GM04504 (cell line): ENCODE results near the gene OR4D2.
A peak's percentile ranks its signal among the peaks of the same experiment; 100 is the strongest.
"Not testable (repeated sequence)": the region's sequence is repeated elsewhere in the genome, so short reads cannot be mapped to it uniquely, and the experiment has no call there.

ENCODE experiments used
- DNase-seq: peaks from one replicate; pipeline ENCODE4 v3.0.0-alpha.2; 2012; ENCODE audit warnings: low read depth

The OR4D2 gene

DNA sequence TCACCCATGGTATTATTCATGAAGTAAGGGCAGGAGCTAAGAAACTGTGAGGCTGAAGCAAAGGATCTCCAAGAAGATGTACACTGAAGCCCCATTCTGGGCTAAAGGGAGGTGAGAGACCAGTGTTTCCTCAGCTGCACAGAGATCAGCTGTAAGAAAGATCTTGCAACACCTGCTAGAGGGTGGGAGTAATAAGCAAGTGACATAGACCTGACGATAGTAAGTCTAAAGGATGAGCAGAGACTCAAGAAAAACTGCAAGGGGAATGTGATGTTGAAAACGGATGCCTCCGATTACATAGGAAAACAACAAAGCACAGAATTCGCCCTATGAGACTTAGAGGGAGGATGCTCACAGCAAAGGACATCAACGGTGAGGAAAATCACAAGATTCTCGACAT, at the start of gene OR4D2:
Gene OR4D2, plus strand, starts transcription at position 301 of the 400 bp plus-strand sequence. CDS start 2,674 bp downstream, outside the sequence.
- no peak for DNase-seq

DNA sequence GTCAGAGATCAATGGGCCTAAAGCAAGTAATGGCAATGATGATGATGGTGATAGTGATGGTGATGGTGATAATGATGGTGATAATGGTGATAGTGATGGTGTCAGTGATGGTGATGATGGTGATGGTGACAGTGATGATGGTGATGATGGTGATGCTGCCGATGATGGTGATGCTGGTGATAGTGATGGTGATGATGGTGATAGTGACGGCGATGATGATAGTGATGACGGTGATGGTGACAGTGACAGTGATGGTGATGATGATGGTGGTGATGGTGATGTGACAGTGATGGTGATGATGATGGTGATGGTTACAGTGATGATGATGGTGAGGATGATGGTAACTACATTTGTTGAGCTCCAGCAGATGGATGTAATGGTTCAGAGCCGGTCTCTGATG, 49.4 kb upstream of the OR4D2 start:
- no peak for DNase-seq

DNA sequence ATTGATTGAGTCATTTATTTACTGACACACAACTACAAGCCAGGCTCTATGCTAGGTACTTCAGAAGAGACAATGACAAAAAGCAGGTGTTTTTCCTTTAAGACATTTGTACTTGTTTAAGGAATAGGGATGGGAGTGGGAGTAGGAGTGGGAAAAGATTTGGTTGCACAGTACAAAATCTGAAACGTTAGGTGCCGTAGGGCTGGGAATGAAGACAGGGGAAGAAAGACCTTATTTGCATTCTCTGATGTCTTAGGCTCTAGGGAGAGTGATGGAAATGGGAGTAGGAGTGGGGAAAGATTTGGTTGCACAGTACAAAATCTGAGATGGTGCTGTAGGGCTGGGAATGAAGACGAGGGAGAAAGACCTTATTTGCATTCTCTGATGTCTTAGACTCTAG, 47.3 kb upstream of the OR4D2 start:
- no peak for DNase-seq

DNA sequence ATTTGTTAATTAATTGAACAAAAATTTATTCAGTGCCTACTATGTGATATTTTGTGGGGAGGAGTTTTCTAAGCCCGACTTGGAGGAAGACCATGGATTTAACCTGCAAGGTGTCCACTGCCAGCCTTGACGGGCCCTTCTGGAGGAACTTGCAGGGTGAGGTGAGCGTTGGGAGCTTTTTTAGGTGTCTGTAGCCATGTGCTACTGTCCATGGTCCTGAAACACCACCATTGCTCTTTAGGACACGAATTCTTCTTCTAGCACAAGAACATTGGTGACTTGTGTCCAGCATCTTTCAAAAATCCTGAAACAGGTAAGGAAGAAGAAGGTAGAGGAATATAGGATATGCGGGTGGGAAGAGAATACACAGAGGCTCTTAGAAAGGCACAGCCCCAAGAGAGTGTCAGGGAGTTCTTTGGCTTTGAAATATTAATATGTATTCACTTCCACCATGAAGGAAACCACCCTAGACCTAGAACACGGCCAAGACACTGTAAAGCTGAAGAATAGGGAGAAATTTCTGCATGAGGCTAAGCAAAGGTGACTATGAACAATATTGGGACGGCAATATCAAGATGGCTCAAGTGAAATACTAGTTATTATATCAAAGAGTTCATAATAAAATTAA, 46.5 kb upstream of the OR4D2 start:
- DNase-seq = peak; percentile 25

DNA sequence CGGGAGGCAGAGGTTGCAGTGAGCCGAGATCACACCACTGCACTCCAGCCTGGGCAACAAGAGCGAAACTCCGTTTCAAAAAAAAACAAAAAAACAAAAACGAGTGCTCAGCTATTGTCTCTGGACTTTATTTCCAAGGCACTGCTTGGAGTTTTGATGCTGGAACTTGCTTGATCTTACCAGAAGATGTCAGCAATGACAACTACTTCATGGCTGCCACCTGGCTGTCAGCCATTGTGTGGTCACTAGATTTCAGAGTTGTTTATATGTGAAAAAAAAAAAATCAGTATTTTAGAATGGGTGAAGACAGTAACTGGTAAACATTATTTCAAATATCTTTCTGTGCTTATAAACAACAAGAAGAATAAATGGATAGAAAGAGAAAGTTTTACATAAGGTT, 44.9 kb upstream of the OR4D2 start:
- peak; percentile 12 for DNase-seq

DNA sequence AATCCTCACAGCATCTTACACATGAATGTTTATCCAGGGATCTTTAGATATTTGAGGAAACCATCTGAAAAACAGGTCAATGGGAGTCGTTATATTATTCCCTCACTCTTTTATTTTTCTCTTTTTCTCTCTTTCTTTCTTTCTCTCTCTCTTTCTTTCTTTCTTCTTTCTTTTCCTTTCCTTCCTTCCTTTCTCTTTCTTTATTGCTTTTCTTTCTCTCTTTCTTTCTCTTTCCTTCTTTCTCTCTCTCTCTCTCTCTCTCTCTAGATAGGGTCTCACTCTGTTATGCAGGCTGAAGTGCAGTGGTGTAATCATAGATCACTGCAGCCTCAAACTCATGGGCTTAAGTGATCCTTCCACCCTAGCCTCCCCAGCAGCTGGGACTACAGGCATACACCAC, 38.9 kb upstream of the OR4D2 start:
- no peak for DNase-seq

DNA sequence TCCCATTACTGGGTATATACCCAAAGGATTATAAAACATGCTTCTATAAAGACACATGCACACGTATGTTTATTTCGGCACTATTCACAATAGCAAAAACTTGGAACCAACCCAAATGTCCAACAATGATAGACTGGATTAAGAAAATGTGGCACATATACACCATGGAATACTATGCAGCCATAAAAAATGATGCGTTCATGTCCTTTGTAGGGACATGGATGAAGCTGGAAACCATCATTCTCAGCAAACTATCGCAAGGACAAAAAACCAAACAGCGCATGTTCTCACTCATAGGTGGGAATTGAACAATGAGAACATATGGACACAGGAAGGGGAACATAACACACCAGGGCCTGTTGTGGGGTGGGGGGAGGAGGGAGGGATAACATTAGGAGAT, 34.1 kb upstream of the OR4D2 start:
- DNase-seq = not testable (repeated sequence)

DNA sequence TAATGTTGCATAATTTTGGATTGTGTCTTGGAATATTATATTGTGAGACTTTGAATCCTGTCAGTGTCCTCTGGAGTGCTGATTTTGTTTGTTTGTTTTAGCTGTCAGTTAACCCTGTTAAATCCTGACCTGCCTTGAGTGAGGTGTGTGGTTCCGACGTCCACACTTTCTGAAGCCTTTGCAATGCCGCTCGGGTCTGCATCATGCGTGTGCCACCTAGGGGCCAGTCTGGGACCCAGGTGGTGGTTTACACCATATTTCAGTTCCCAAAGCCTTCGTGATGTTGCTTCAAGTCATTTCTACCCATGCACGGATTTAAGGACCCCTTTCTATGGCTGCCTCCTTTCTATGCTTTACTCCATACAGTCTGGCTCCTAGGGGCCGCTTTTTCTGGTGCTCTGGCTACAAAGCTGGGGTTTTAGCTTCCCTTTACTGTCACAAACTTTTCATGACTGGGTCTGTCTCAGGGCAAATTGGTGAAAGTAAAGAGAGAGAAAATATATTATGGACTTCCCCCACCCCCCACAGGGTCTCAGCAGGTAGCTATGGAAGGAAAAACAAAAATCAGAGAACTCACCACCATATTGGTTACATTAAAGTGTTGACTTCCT, 30.0 kb upstream of the OR4D2 start:
- DNase-seq = no peak

DNA sequence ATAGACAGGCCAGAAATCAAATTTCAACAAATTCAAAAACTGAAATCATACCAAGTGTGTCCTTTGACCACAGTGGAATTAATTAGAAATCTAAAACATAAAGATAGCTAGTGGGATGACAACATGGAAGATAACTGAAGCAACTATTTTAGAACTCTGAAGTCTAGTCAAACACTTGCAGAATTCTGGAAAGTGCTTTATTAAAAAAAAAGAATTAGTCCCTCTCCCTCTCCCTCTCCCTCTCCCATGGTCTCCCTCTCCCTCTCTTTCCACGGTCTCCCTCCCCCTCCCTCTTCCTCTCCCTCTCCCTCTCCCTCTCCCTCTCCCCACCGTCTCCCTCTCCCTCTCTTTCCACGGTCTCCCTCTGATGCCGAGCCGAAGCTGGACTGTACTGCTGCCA, 25.3 kb upstream of the OR4D2 start:
- DNase-seq = no peak

DNA sequence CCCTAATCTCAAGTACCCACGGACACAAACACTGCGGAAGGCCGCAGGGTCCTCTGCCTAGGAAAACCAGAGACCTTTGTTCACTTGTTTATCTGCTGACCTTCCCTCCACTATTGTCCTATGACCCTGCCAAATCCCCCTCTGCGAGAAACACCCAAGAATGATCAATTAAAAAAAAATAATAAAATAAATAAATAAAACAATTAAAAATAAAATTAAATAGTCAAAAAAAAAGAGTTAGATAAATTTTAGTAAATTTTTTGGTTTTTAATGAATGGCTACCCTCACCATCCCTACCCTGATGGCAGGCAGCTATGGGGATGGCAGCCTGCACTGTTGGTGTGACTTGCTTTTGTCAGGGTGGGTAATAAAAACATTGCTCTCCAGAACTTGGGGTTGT, 23.4 kb upstream of the OR4D2 start:
- not testable (repeated sequence) for DNase-seq

DNA sequence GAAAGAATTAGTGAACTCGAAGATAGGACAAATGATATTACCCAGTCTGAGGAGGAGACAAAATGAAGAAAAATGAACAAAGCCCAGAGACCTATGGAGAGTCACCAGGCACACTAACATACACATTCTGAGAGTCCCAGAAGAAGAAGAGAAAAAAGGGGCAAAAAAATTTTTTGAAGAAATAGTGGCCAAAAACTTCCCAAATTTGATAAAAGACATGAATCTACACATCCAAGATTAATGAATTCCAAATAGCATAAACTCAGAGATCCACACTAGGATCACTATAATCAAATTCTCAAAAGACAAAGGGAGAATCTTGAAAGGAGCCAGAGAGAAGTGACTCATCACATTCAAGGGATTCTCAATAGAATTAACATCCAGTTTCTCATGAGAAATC, 22.0 kb upstream of the OR4D2 start:
- DNase-seq = no peak

DNA sequence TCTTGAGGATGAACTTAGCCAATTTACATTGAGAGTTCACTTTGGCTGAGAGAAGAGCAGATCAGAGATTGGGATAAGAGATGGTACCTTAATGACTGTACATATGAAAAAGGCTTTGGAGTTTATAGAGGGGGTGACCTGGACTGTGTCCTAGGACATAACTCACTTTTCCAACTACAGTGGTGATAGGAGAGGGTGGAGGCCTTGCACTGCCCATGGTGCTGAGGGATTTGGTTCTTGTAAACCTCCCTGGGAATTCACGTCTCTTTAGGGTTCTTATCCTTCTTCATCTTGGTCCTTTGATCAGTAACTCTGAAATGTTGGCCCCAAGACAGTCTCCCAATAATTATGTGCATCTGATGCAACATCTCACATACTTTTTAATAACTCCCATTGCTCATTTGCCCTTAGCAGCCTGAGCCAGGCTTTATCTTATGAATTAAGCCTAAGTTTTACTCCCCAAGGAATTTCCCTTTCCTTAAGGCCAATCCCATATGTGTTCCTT, 18.8 kb upstream of the OR4D2 start, which contains the start of gene OR4D1:
Gene OR4D1, plus strand, starts transcription at position 455 of the 505 bp plus-strand sequence. CDS start 6,770 bp downstream, outside the sequence.
- DNase-seq = no peak

DNA sequence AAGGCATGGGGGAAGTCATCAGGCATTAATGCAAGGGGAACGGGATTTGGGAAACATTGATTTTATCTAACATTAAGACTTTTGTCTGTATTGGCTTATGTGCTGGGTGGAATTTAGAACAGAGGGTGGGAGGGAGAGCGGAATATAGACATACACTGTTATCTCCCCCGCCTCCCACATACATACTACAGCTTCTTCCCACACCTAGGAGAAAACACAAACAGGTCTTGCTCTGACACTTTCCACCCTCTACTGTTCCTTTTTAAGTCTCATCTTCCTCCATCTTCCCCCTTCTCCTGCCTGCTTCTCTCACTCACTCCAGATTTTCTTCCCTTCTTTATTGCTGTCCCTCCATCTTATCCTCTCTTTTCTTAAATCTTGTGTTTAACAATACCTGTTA, 18.2 kb upstream of the OR4D2 start:
- DNase-seq = no peak

DNA sequence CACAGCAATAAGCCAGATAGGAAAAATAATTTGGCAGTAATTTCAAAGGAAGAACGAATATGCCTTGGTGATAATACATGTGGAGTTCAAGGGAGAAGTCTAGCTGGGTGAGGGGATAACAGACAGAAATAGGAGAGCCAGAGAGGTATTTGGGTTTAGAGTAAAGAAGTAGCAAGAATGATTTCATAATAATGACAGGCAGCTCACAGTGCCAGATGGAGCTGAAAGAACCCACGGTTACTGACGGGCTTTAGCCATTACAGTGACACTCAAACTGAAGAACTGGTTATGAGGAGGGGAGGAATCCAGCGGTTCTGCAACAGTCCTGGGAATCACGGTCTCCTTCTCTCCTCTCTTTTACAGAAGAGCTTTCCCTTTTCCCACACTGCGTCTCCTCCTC, 16.4 kb upstream of the OR4D2 start:
- DNase-seq = no peak

DNA sequence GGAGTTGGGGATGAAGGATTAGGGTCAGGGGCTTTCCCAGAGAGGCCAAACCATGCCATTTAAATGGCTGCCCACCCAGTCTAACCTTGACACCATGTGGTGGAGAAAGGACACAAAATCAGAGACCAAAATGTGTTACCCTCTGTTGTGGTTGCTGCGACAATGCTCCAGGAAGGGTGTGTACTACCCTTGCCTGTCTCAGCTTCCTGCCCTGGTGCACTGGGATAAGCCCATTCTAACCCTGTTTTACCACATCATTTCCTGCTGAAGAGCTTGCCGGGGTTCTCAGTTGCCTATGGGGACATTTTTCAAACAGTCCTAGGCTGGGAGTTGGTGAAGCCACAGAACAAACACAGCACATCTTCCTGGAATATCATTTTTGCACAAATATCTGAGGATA, 13.7 kb upstream of the OR4D2 start:
- no peak for DNase-seq

DNA sequence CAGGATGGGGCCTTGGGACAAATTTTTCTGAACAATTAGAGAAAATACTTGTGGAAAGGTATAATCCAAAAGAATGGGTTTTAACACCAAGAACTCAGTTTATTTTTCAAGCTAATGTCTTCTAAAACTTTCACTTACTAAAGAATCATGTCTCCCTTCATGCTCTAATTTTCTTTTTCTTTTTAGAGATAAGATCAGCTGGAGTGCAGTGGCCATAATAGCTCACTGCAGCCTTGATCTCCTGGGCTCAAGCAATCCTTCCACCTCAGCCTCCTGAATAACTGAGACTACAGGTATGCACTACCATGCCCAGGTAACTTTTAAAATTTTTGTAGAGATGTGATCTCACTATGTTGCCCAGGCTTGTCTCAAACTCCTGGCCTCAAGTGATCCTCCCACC, 13.1 kb upstream of the OR4D2 start:
- no peak for DNase-seq

DNA sequence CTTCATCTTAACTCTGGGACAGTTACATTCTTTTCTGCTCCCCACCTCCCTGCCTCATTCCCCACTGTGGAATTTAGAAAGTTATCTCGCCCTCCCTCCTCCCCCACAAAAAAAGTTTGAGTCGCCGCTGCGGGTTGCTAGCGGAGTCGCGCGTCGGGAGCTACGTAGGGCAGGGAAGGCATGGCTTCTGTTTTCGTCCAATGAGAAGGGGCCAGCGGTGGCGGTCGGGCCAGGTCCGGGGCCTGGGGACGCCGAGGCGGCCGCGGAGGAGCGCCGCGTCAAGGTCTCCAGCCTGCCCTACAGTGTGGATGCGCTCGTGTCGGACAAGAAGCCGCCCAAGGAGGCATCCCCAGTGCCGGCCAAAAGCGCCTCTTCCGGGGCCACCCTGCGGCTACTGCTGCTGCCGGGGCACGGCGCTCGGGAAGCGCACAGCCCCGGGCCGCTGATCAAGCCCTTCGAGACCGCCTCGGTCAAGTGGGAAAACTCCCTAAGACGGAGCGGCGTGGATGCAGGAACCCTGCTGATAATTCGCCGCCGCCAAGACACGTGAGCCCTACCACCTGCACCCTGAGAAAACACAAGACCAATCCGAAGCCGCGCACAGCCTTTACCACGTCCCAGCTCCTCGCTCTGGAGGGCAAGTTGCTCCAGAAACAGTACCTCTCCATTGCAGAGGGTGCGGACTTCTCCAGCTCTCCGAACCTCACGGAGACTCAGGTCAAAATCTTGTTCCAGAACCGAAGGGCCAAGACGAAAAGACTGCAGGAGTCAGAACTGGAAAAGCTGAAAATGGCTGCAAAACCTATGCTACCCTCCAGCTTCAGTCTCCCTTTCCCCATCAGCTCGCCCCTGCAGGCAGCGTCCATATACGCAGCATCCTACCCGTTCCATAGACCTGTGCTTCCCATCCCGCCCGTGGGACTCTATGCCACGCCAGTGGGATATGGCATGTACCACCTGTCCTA, 9.7 kb upstream of the OR4D2 start:
- no peak for DNase-seq

DNA sequence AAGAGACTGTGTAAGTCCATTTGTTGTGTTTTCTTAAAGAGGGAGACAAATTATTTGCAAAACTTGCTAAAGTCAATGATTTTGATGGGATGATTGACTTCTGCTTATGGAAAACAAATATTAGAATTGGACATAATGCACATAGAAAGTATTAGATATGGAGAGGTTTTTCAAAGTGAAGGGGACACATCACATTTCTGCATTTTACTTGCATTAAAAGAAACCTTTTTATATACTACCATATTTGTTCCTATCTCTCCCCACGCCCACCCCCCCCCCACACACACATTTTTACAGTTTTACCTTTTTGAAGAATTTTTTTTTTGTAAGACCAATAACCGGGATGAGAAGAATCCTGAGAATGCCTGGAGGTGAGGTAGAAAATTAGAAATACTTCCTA, 8.6 kb upstream of the OR4D2 start:
- no peak for DNase-seq

DNA sequence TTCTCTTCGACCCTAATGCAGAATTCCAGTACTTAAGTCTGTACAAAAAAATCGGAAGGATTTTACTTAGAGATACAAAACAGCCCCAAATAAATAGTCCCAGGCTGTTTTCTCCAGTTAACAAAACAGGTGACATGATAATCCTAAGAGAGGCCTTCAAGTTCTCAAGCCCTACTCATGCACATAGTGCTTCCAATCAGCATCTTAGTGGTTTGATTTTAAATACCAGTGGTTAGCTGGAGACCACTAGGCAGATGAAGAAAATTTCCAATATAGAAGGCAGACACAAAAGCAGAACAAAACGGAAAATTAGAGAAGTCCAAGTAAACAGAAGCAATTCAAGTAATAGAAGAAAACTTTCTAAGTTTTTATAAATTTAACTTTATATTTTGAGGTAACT, 5.2 kb upstream of the OR4D2 start:
- no peak for DNase-seq

DNA sequence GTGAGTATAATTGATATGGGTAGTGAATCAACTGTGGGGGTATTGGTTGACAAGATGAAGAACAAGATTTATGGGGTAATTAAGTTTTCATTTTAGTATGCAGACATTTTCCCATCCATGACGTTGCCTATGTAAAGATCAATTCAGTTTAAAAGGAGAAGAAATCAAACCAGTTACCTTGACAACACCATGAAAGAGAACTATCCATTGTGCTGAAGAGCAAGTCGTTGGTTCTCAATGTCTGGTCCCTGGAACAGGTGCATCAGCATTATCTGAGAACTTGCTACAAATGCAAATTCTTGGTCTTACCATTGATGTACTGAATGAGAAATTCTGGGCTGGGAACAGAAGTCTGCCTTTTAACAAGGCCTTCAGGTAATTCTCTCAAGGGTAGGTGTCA, 801 bp upstream of the OR4D2 start:
- no peak for DNase-seq

DNA sequence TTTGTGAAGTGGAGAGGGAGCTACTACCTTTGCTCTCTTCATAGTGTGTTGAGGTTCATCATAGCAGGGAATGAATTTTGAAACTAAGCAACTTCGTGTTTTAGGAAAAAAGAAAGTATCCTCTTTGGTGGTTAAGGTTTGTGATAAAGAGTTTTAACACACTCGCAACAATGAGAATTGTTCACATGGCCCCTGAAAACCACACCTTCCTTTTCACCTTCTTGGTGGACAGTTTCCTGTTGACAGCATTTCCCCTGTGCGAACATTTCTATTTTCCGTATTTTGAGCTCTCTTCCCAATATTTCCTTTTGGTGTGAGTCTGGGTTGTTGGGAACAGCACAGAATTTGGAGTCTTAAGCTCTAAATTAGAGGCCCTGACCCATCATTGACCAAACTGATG, 3.8 kb downstream of the OR4D2 start:
- DNase-seq = no peak

DNA sequence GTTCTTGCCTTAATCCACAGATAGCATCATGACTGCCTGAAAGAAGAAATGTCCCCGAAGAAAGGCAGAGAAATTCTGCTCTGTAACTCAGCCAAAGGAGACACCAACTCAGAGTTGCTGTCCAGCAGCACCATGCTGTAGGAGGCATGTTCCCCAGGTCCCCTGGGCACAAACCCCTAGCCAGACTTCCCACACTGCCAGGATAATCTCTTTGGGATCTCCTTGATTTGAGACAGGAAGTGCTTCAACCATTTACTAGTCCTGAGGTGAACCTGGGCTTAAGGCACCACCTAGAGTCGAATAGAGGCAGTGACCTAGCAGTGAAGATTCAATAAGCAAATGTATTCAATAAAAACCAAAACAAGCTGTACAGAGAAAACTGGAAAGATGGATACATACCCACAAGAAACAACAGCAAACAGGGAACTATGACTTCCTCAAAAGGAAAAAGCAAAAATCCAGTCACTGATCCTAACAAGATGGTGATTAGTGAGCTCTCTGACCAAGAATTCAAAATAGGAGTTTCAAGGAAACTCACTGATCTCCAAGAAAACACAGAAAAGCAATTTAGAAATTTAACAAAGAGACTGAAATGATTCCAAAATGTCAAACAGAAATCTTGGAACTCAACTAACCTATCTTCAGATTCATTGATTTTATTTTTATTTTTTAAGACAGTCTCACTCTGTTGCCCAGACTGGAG, 5.7 kb downstream of the OR4D2 start:
- no peak for DNase-seq
